MCF 10A (cell line): ENCODE data around the gene MAML2. TPM values are rescaled to one million over a fixed set of nuclear protein-coding genes. Genes with fewer than 3 reads are reported as not detected.

Experiments used
- BruUV-seq: library from RNA; stranded (reverse); fragments of 400-500 nt; replicated peaks from 2 replicates; lab custom pipeline; 2021; lab: Mats Ljungman, UMichigan
- CTCF ChIA-PET: fragments of 300-600 bp; sonication (Branson Sonifier 250); formaldehyde crosslinking; extraction: SDS; loops from one replicate; lab custom pipeline; 2021; ENCODE audit warnings: antibody characterized with exemption, inconsistent platforms; lab: Yijun Ruan, JAX
- POLR2A ChIA-PET: fragments of 300-600, 350-650 bp; sonication (Branson Sonifier 250); formaldehyde crosslinking; extraction: SDS; loops from one replicate; lab custom pipeline; 2020; ENCODE audit warnings: antibody characterized with exemption, inconsistent platforms; lab: Yijun Ruan, JAX
- DNase-seq: peaks from one replicate; pipeline ENCODE4 v3.0.0-alpha.2; 2018; ENCODE audit not compliant: unreplicated experiment
- H3K27ac Mint-ChIP-seq: one replicate; pipeline ENCODE4 v1.8.0; 2022; ENCODE audit warnings: mild to moderate bottlenecking, low read depth, mixed read lengths; ENCODE audit not compliant: unreplicated experiment
- H3K27me3 Mint-ChIP-seq: one replicate; pipeline ENCODE4 v1.8.0; 2022; ENCODE audit warnings: mixed read lengths; ENCODE audit not compliant: insufficient read depth, unreplicated experiment
- H3K36me3 Mint-ChIP-seq: one replicate; pipeline ENCODE4 v1.8.0; 2022; ENCODE audit warnings: mild to moderate bottlenecking, moderate library complexity, mixed read lengths; ENCODE audit not compliant: insufficient read depth, unreplicated experiment
- H3K4me1 Mint-ChIP-seq: one replicate; pipeline ENCODE4 v1.8.0; 2022; ENCODE audit warnings: mixed read lengths; ENCODE audit not compliant: insufficient read depth, unreplicated experiment
- H3K4me3 Mint-ChIP-seq: one replicate; pipeline ENCODE4 v1.8.0; 2022; ENCODE audit warnings: mild to moderate bottlenecking, moderate library complexity, mixed read lengths; ENCODE audit not compliant: unreplicated experiment
- H3K9me3 Mint-ChIP-seq: one replicate; pipeline ENCODE4 v1.8.0; 2022; ENCODE audit warnings: mixed read lengths; ENCODE audit not compliant: unreplicated experiment
- intact Hi-C: fragments of 100-400 bp; cut with micrococcal nuclease; formaldehyde crosslinking; loops from 2 replicates; pipeline ENCODE4 v1.14.1; 2022
- total RNA-seq: library from RNA; stranded (reverse); gene quantifications from 2 replicates; pipeline ENCODE4 v1.2.3, GENCODE V29; 2022
- TF ChIP-seq, protein P1 (sequence below): fragments of 200-600 bp; IDR thresholded peaks from one replicate; pipeline ENCODE4 v1.8.0; 2022; ENCODE audit warnings: antibody characterized with exemption, mild to moderate bottlenecking; ENCODE audit not compliant: unreplicated experiment

MAML2 gene
- total RNA-seq, 1 experiment from 2014 or later: 8.6 TPM

DNA sequence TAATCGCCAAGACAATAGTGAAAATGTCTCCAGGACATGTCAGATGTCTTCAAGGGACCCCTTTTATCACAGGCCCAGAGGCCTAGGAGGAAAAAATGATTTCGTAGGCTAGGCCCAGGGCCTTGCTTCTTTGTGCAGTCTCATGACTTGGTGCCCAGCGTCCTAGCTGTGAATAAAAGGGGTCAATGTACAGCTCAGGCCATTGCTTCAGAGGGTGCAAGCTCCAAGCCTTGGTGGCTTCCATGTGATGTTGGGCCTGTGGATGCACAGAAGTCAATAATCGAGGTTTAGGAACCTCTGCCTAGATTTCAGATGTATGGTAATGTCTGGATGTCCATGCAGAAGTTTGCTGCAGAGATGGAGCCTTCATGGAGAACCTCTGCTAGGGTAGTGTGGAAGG is 398.4 kb downstream of the MAML2 start:
- POLR2A ChIA-PET: no interaction called here
- H3K4me3 Mint-ChIP-seq: no peak overlapping the region
- H3K9me3 Mint-ChIP-seq: peaks cover 7% of the 10 kb centered on the region
- no TSS peak for BruUV-seq
- H3K27me3 Mint-ChIP-seq: no peaks in the 10 kb centered on the region
- H3K27ac Mint-ChIP-seq: no peak overlapping the region
- TF ChIP-seq, protein P1, sequence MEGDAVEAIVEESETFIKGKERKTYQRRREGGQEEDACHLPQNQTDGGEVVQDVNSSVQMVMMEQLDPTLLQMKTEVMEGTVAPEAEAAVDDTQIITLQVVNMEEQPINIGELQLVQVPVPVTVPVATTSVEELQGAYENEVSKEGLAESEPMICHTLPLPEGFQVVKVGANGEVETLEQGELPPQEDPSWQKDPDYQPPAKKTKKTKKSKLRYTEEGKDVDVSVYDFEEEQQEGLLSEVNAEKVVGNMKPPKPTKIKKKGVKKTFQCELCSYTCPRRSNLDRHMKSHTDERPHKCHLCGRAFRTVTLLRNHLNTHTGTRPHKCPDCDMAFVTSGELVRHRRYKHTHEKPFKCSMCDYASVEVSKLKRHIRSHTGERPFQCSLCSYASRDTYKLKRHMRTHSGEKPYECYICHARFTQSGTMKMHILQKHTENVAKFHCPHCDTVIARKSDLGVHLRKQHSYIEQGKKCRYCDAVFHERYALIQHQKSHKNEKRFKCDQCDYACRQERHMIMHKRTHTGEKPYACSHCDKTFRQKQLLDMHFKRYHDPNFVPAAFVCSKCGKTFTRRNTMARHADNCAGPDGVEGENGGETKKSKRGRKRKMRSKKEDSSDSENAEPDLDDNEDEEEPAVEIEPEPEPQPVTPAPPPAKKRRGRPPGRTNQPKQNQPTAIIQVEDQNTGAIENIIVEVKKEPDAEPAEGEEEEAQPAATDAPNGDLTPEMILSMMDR: no peak
- intact Hi-C loops: no loop called here
- no peak for DNase-seq
- CTCF ChIA-PET: no interaction called here
- no peaks in the 10 kb centered on the region for H3K4me1 Mint-ChIP-seq
- H3K36me3 Mint-ChIP-seq: no peaks in the 10 kb centered on the region

DNA sequence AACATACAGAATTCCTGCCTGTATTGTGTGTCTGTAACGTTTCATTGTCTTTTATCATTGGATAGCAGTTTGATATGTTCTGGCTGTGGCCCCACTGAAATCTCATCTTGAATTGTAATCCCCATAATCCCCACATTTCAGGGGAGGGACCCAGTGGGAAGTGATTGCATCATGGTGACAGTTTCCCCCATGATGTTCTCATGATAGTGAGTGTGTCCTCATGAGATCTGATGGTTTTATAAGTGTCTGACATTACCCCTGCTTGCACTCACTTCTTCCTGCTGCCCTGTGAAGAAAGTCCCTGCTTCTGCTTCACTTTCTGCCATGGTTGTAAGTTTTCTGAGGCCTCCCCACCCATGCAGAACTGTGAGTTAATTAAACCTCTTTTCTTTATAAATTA is 399.4 kb downstream of the MAML2 start:
- BruUV-seq: no TSS peak
- Mint-ChIP-seq H3K4me3 (no peak overlapping the region), H3K9me3 (peaks cover 7% of the 10 kb centered on the region), H3K27me3 (no peaks in the 10 kb centered on the region), H3K4me1 (no peaks in the 10 kb centered on the region), H3K27ac (no peak overlapping the region), H3K36me3 (no peaks in the 10 kb centered on the region)
- intact Hi-C loops: no loop called here
- TF ChIP-seq, protein P1: no peak
- CTCF ChIA-PET: interaction anchor here (0.7 kb wide), 1 partner anchor 46 kb away, joined by 3 read pairs; no protein-coding TSS in a partner anchor
- POLR2A ChIA-PET: no interaction called here
- DNase-seq: no peak

DNA sequence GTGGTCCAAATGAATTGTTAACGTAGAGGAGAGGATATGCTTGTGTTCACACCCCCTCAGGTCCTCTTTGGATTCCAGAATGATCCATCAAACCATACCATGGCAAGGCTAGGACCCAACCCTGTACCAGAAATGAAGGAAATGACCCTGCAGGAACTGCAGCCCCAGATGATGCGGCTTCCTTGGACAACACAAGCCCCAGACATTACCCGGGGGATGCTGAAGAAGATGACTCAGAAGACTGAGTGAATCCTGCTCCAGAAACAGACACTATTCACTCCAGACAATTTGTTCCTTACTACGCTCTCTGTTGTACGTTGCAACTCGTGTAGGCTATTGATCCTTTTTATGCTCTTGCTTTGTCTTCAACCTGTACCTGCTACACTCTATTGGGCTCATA is 403.9 kb downstream of the MAML2 start:
- no peak for DNase-seq
- intact Hi-C loops: no loop called here
- Mint-ChIP-seq H3K4me3 (no peak overlapping the region), H3K27me3 (no peaks in the 10 kb centered on the region), H3K36me3 (no peaks in the 10 kb centered on the region), H3K9me3 (peaks cover 6% of the 10 kb centered on the region), H3K4me1 (no peaks in the 10 kb centered on the region), H3K27ac (no peak overlapping the region)
- BruUV-seq: no TSS peak
- ChIA-PET CTCF (no interaction called here), POLR2A (no interaction called here)
- TF ChIP-seq, protein P1: no peak

DNA sequence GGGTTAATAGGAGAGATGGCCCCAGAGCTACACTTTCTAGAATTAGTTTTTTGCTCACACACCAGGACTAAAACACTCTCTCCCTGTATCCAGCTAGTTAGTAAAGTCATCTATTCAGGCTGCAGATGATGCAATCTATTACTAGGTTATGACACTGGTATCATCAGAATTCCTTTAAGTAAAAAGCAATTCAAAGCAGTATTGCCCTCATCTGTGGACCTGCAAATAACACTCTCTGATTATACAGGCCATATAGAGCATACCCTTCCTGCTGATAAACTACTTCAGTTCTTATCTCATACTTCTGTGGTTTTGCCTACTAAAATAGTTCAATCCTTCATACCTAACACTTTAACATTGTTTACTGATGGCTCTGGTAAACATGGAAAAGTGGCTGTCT is 405.6 kb downstream of the MAML2 start:
- Mint-ChIP-seq H3K36me3 (no peaks in the 10 kb centered on the region), H3K4me3 (no peak overlapping the region), H3K27me3 (no peaks in the 10 kb centered on the region), H3K4me1 (no peaks in the 10 kb centered on the region), H3K9me3 (no peaks in the 10 kb centered on the region), H3K27ac (no peak overlapping the region)
- no TSS peak for BruUV-seq
- intact Hi-C loops: no loop called here
- ChIA-PET CTCF (interaction anchor here (0.6 kb wide), 1 partner anchor 87 kb away, joined by 3 read pairs; no protein-coding TSS in a partner anchor), POLR2A (interaction anchor here (0.6 kb wide), 1 partner anchor 20 kb away, joined by 3 read pairs; no protein-coding TSS in a partner anchor)
- TF ChIP-seq, protein P1: no peak
- no peak for DNase-seq
